MM.1S (cell line): ENCODE data around the gene SWT1.
"Not testable (repeated sequence)": the region's sequence is repeated elsewhere in the genome, so short reads cannot be mapped to it uniquely, and the experiment has no call there.

ENCODE experiments used
- CTCF ChIP-seq: fragments of 300-600 bp; sonication (generic); IDR thresholded peaks from 2 replicates; pipeline ENCODE4 v1.5.1; 2016; ENCODE audit warnings: antibody characterized with exemption, low read length, mixed read lengths
- EZH2 ChIP-seq: fragments of 300-600 bp; sonication (generic); optimal IDR thresholded peaks from 2 replicates; pipeline ENCODE3; 2017; ENCODE audit warnings: low read depth, mild to moderate bottlenecking, antibody characterized with exemption, low read length, mixed read lengths

- TF ChIP-seq CTCF, EZH2: not testable (repeated sequence)
These were observed 100.4 kb downstream of the SWT1 start for GRCh38 chr1:185257116-185257949.
